Motor neuron (in vitro differentiated cells): Measurements from ENCODE around the gene MKRN2OS. TPM values are rescaled to one million over a fixed set of nuclear protein-coding genes. Genes with fewer than 3 reads are reported as not detected.

ENCODE experiments used
- ATAC-seq, 8 experiments: fragments of 200-7000 bp; cut with Tn5 transposase; replicated peaks in 6 of 8; 2 replicates each; pipeline ENCODE4 v1.8.0; 2021; ENCODE audit warnings: mild to moderate bottlenecking in 8 of 8, moderate library complexity in 8 of 8
- H3K27ac ChIP-seq, 2 donors: fragments of 250-450 bp; sonication (Bioruptor Pico); 2 replicates each; pipeline ENCODE4 v1.9.0; 2021; ENCODE audit warnings: antibody characterized with exemption in 2 of 2, mild to moderate bottlenecking in 2 of 2, moderate library complexity in 1 of 2
- H3K4me1 ChIP-seq, 2 donors: fragments of 250-450 bp; sonication (Bioruptor Pico); replicated peaks in 1 of 2; 2 replicates each; pipeline ENCODE4 v1.6.1; 2021; ENCODE audit warnings: antibody characterized with exemption in 2 of 2, mild to moderate bottlenecking in 2 of 2, moderate library complexity in 1 of 2
- H3K4me3 ChIP-seq, 5 donors: fragments of 250-450 bp; sonication (Bioruptor Pico); 2 replicates each; pipeline ENCODE4 v1.9.0; 2021; ENCODE audit warnings: antibody characterized with exemption in 5 of 5, mild to moderate bottlenecking in 5 of 5, moderate library complexity in 4 of 5
- WGBS, 10 experiments: fragments of 450-650 bp; shearing (Covaris generic); methylation state at CpG; one replicate each; pipeline ENCODE4 v1.0.0; 2022; 5-methylcytosine and 5-hydroxymethylcytosine counted together
- in situ Hi-C, 9 experiments: fragments of 400-800 bp; cut with MboI; loops; one replicate each; pipeline ENCODE4 v1.15.0; 2021; ENCODE audit warnings: low sequenced_read_pairs in 9 of 9, low pct_unique_long_range_greater_than_20kb in 2 of 9; ENCODE audit not compliant: unreplicated experiment in 9 of 9
- total RNA-seq, 8 experiments: library from RNA; unstranded; fragments of 300-600 nt; gene quantifications; 2 replicates each; pipeline versions ENCODE4 v1.2.3 to v1.2.4, GENCODE V29; 2022

The MKRN2OS gene
- total RNA-seq = 1 to 10 TPM in 4 of 8 experiments, under 1 TPM in 4; 0.33 to 3.8 (median 1.1) TPM

GRCh38 chr3:12545473-12545791 is at the start of gene MKRN2OS:
Gene MKRN2OS, minus strand, starts transcription at chr3:12545499. Its CDS starts 35 bp downstream, at chr3:12545464.
- 52 to 100% (median 73%) methylated on average over 1 to 4 of the region's 4 CpGs; no CpG with 5 or more reads in 2 of the 10 experiments for WGBS, 10 experiments
- H3K4me3 ChIP-seq = no peak within 1 kb of the TSS

GRCh38 chr3:12593473-12593872 is 48.2 kb upstream of the MKRN2OS start:
- WGBS, 10 experiments = 80 to 100% (median 93%) methylated on average over 1 to 2 of the region's 3 CpGs; no CpG with 5 or more reads in 5 of the 10 experiments

More at GRCh38 chr3:12545473-12545791, at the start of gene MKRN2OS:
- ATAC-seq = peak in 4 of 8 experiments; percentile 27 to 39 (median 34)
- Histone ChIP-seq H3K27ac (no peak within 1 kb of the TSS), H3K4me1 (no peaks in the 10 kb centered on the region)
- in situ Hi-C loops = no loop called here

GRCh38 chr3:12591997-12592715 is 46.9 kb upstream of the MKRN2OS start:
- 80 to 100% (median 99%) methylated on average over 1 to 4 of the region's 4 CpGs for WGBS, 10 experiments
- Histone ChIP-seq H3K4me3 (no peak overlapping the region), H3K4me1 (no peaks in the 10 kb centered on the region), H3K27ac (no peak overlapping the region)
- in situ Hi-C loops = no loop called here
- no peak for ATAC-seq

More at GRCh38 chr3:12593473-12593872, 48.2 kb upstream of the MKRN2OS start:
- in situ Hi-C loops = no loop called here
- ATAC-seq = no peak
- Histone ChIP-seq H3K4me1 (no peaks in the 10 kb centered on the region), H3K4me3 (no peak overlapping the region), H3K27ac (no peak overlapping the region)

GRCh38 chr3:12591456-12591855 is 46.2 kb upstream of the MKRN2OS start:
- in situ Hi-C loops = no loop called here
- H3K4me1 ChIP-seq = no peaks in the 10 kb centered on the region
- H3K4me3 ChIP-seq = no peak overlapping the region
- no peak for ATAC-seq
- 88 to 100% (median 100%) methylated on average over 2 to 5 of the region's 6 CpGs; no CpG with 5 or more reads in 1 of the 10 experiments for WGBS, 10 experiments
- no peak overlapping the region for H3K27ac ChIP-seq

GRCh38 chr3:12590096-12590495 is 44.8 kb upstream of the MKRN2OS start:
- in situ Hi-C loops = no loop called here
- no peak for ATAC-seq
- 100% methylated on average over 1 of the region's 4 CpGs; no CpG with 5 or more reads in 9 of the 10 experiments for WGBS, 10 experiments
- Histone ChIP-seq H3K4me3 (no peak overlapping the region), H3K27ac (no peak overlapping the region), H3K4me1 (no peaks in the 10 kb centered on the region)

- 44 to 100% (median 90%) methylated on average over 1 to 7 of the region's 7 CpGs for WGBS, 10 experiments
- no peak overlapping the region for H3K4me3 ChIP-seq
- in situ Hi-C loops = no loop called here
- no peaks in the 10 kb centered on the region for H3K4me1 ChIP-seq
- no peak overlapping the region for H3K27ac ChIP-seq
- ATAC-seq = peak in 4 of 8 experiments; percentile 22 to 41 (median 30)
Measured at GRCh38 chr3:12588039-12589009, 43.0 kb upstream of the MKRN2OS start.

- H3K27ac ChIP-seq = no peak overlapping the region
Measured at GRCh38 chr3:12586403-12586802, 41.1 kb upstream of the MKRN2OS start.

GRCh38 chr3:12585970-12586369 is 40.7 kb upstream of the MKRN2OS start:
- no peak overlapping the region for H3K27ac ChIP-seq
- in situ Hi-C loops = no loop called here
- 64 to 100% (median 85%) methylated on average over 1 to 5 of the region's 5 CpGs; no CpG with 5 or more reads in 1 of the 10 experiments for WGBS, 10 experiments

More at GRCh38 chr3:12586403-12586802, 41.1 kb upstream of the MKRN2OS start:
- Histone ChIP-seq H3K4me1 (no peaks in the 10 kb centered on the region), H3K4me3 (no peak overlapping the region)
- ATAC-seq = no peak
- in situ Hi-C loops = no loop called here
- WGBS, 10 experiments = 50 to 93% (median 89%) methylated on average over 2 to 3 of the region's 3 CpGs; no CpG with 5 or more reads in 4 of the 10 experiments

GRCh38 chr3:12585181-12585580 is 39.9 kb upstream of the MKRN2OS start:
- Histone ChIP-seq H3K27ac (no peak overlapping the region), H3K4me1 (no peaks in the 10 kb centered on the region), H3K4me3 (no peak overlapping the region)
- in situ Hi-C loops = no loop called here
- peak in 3 of 8 experiments; percentile 7 to 19 (median 7) for ATAC-seq
- 80 to 100% (median 95%) methylated on average over 1 to 3 of the region's 3 CpGs; no CpG with 5 or more reads in 4 of the 10 experiments for WGBS, 10 experiments

More at GRCh38 chr3:12585970-12586369, 40.7 kb upstream of the MKRN2OS start:
- no peaks in the 10 kb centered on the region for H3K4me1 ChIP-seq
- H3K4me3 ChIP-seq = no peak overlapping the region
- no peak for ATAC-seq

GRCh38 chr3:12584083-12584482 is 38.8 kb upstream of the MKRN2OS start:
- in situ Hi-C loops = no loop called here
- H3K27ac ChIP-seq = no peak overlapping the region
- ATAC-seq = peak; percentile 15 to 67 (median 41)
- H3K4me3 ChIP-seq = no peak overlapping the region
- WGBS, 10 experiments = 100% methylated on average over 1 of the region's 2 CpGs; no CpG with 5 or more reads in 8 of the 10 experiments
- no peaks in the 10 kb centered on the region for H3K4me1 ChIP-seq

GRCh38 chr3:12583280-12583679 is 38.0 kb upstream of the MKRN2OS start:
- Histone ChIP-seq H3K4me3 (no peak overlapping the region), H3K4me1 (no peaks in the 10 kb centered on the region), H3K27ac (no peak overlapping the region)
- in situ Hi-C loops = no loop called here
- ATAC-seq = no peak

GRCh38 chr3:12582730-12583129 is 37.4 kb upstream of the MKRN2OS start:
- 75 to 100% (median 97%) methylated on average over 1 to 4 of the region's 4 CpGs; no CpG with 5 or more reads in 2 of the 10 experiments for WGBS, 10 experiments
- Histone ChIP-seq H3K4me1 (no peaks in the 10 kb centered on the region), H3K27ac (no peak overlapping the region), H3K4me3 (no peak overlapping the region)
- in situ Hi-C loops = no loop called here
- no peak for ATAC-seq

- Histone ChIP-seq H3K4me1 (no peaks in the 10 kb centered on the region), H3K27ac (no peak overlapping the region), H3K4me3 (no peak overlapping the region)
- ATAC-seq = peak in 2 of 8 experiments; percentile 7 to 15
- in situ Hi-C loops = no loop called here
- 0 to 100% (median 73%) methylated on average over 1 to 2 of the region's 3 CpGs; no CpG with 5 or more reads in 3 of the 10 experiments for WGBS, 10 experiments
Measured at GRCh38 chr3:12579905-12580304, 34.6 kb upstream of the MKRN2OS start.
